ENCODE results near the gene POLRMT. TPM values are rescaled to one million over a fixed set of nuclear protein-coding genes. Genes with fewer than 3 reads are reported as not detected.
"Not testable (repeated sequence)": the region's sequence is repeated elsewhere in the genome, so short reads cannot be mapped to it uniquely, and the experiment has no call there.

The POLRMT gene
- 10 to 100 TPM; 55.8 to 68.1 (median 60.8) TPM for polyA plus RNA-seq (ENCODE audit: insufficient read length in 4 of 4)

DNA sequence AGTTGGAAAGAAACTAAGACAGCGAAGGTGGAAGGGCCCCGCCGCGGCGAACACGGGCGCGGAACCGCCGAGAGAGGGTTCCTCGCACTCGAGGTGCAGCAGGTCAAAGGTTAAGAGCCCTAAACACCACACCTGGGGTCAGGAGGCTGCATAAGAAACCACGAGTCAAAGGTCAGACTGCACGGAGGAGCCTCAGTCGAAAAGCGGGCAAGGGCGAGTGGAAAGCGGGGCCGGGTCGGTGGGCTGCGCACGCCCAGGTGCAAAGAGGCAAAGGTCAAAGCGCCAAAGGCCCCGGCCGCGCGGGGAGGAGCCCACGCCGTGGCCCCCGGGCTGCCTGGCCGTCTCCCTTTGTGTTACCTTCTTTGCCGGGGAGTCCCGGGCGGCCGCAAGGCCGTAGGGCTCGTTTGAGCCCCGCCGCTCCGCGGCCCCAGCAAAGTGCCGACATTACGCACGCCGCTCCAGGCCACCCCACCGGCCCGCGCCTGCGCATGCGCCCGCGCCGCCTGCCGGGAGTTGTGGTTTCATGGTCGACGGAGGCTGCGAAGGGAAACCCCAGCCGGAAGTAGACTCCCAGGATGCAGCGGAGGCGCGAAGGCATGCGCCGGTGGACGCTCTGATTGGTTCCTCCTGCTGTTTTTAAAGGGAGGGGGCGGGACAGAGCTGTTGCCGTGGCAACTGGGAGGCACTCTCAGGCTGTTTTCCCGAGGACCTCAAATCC is at the start of gene POLRMT:
POLRMT (minus strand) TSS at position 470 of the 718 bp plus-strand sequence; CDS start at position 445, 25 bp downstream.
- peak; percentile 83 to 96 (median 95) for DNase-seq (ENCODE audit: low read depth in 4 of 4, low spot score in 2 of 4)

DNA sequence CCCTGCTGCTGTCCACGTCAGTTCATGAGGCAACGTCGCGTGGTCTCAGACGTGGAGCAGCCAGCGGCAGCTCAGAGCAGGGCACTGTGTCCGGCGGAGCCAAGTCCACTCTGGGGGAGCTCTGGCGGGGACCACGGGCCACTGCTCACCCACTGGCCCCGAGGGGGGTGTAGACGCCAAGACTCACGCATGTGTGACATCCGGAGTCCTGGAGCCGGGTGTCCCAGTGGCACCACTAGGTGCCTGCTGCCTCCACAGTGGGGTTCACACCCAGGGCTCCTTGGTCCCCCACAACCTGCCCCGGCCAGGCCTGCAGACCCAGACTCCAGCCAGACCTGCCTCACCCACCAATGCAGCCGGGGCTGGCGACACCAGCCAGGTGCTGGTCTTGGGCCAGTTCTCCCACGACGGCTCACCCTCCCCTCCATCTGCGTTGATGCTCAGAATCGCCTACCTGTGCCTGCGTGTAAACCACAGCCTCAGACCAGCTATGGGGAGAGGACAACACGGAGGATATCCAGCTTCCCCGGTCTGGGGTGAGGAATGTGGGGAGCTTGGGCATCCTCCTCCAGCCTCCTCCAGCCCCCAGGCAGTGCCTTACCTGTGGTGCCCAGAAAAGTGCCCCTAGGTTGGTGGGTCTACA is 49.5 kb upstream of the POLRMT start:
- no peak for DNase-seq (ENCODE audit: low read depth in 4 of 4, low spot score in 2 of 4)

DNA sequence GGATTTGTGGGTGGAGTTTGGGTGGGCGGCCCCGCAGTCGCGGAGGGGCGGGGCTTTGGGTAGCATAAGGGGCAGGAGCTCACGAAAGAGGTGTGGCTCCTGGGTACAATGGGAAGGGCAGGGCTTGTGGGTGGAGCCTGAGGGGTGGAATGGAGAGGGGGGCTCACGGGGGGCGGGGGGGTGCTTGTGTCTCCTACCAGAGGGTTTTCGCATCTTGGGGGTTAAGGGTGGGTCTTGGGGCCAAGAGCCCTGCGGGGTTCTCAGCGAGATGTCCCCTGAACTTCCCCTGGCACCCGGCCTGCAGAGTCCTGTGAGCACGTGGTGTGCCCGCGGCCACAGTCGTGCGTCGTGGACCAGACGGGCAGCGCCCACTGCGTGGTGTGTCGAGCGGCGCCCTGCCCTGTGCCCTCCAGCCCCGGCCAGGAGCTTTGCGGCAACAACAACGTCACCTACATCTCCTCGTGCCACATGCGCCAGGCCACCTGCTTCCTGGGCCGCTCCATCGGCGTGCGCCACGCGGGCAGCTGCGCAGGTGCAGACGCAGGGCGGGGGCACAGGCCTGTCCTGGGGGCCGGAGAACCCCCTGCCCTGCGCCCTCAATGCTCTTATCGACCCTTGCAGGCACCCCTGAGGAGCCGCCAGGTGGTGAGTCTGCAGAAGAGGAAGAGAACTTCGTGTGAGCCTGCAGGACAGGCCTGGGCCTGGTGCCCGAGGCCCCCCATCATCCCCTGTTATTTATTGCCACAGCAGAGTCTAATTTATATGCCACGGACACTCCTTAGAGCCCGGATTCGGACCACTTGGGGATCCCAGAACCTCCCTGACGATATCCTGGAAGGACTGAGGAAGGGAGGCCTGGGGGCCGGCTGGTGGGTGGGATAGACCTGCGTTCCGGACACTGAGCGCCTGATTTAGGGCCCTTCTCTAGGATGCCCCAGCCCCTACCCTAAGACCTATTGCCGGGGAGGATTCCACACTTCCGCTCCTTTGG is 48.0 kb upstream of the POLRMT start:
- no peak for DNase-seq (ENCODE audit: low read depth in 4 of 4, low spot score in 2 of 4)

DNA sequence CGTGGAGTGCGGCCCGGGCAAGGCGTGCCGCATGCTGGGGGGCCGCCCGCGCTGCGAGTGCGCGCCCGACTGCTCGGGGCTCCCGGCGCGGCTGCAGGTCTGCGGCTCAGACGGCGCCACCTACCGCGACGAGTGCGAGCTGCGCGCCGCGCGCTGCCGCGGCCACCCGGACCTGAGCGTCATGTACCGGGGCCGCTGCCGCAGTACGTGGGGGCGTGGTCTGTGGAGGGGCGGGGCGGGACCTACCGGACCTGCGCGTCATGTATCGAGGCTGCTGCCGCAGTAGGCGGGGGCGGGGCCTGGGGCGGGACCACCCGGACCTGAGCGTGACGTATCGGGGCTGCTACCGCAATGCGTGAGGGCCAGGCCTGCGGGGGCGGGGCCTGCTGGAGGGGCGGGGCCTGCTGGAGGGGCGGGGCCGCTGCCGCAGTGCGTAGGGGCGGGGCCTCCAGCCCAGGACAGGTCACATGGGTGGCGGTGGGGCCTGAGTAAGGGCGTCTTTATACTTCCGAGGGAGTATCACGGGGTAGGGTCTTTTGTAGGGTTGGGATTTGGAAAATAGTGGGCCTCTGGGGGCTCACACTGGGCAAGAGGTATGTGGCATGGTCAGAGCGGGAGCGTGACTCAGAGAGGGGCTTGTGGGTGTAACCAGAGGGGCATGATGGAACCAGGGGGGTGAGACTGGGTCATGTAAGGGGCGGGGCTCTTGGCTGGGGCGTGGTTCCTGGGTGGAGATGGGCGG is 47.1 kb upstream of the POLRMT start:
- peak; percentile 79 to 93 (median 90) for DNase-seq (ENCODE audit: low read depth in 4 of 4, low spot score in 2 of 4)

DNA sequence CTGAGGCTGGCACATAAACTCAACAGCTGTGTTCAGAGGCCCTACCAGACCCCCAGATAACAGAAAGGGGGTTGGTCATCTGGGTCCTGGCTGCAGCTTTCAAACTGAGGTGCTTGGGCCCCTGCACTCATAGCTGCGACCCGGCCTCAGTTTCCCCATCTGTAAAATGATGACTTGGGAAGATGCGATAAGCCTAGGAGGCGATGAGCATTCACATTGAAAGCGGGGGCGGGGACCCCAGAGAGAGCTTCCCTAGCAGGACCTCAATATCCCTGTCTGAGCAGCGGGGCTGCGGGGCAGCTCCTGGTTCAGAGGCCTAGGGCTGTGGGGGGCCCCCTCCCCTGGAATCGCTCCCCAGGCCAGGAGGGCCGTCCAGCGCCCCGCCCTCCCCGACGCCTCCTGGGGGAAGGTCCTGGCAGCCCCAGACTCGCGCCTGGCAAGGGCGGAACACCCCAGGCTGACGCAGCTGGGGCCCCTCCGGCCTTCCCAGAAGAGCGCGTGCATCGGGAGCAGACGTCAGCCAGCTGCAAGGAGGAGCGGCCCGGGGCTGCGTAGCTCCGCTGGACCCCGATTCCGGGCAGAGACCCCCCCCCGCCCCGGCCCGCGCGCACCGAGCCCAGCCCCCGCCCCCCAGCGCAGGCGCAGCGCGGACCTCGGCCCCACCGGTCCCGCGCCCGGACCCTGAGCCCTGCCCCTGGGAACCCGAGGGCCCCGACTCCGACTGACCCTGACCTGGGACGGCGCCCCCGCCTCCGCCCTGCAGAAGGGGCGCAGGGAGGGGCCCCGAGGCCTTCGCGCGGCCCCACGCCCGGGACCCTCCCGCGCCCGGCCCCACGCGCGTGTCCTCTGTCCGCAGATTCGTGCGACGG is 46.3 kb upstream of the POLRMT start:
- no peak for DNase-seq (ENCODE audit: low read depth in 4 of 4, low spot score in 2 of 4)

DNA sequence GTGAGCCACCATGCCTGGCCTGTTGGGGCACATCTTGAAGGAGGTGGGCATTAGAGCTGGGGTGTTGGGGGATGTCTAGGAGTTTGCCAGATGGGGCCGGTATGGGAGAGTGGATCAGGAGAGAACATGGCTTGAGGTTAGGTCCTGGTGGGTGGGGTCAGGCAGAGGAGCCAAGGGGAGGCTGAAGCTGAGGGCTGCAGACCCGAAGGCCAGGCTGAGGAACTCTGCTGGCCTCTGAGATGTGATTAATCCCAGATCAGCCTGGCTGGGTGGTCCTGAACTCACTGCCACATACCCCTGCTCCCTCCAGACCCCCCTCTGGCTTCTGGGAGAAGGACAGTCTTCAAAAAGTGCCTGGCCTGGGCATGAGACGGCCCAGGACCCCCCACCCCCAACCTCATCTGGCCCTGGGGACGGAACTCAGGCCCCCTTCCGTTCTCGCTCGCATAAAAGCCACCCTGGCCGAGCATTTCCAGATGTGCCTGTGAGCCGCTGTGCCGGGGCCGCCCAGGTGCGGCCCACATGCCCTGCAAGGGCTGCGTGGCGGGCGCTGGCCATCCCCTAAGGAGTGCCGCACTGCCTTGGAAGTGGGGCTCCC is 45.6 kb upstream of the POLRMT start:
- no peak for DNase-seq (ENCODE audit: low read depth in 4 of 4, low spot score in 2 of 4)

DNA sequence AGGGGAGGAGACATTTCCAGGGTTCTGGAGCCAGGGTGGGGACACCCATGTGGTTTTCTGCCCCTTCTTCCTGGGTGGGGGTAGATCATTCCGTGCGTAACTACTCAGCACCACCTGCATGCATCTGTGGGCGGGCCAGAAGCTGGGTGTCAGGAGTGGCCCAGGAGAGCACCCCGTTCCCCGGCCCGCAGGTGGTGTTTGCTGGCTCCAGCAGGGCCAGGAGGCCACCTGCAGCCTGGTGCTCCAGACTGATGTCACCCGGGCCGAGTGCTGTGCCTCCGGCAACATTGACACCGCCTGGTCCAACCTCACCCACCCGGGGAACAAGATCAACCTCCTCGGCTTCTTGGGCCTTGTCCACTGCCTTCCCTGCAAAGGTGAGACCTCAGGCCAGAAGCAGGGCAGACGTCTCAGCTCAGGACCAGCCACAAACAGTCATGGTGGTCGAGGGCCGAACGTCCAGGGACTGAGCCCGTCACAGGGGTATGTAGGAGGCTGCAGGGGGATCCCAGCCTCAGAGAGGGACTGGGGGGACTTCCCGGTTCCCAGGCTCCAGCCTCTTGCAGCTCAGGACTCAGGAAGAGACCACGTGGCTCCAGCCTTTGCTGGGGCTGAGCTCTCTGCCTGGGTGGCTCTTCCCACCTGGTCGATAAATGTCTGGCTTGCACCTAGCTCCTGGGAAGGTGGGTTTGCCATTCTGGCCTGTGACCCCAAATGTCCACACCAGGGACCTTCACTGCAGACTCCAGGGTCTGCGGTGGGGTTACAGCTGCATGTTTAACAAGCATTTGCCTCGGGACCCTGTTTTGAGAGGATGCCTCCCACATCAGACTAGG is 44.5 kb upstream of the POLRMT start:
- no peak for DNase-seq (ENCODE audit: low read depth in 4 of 4, low spot score in 2 of 4)

DNA sequence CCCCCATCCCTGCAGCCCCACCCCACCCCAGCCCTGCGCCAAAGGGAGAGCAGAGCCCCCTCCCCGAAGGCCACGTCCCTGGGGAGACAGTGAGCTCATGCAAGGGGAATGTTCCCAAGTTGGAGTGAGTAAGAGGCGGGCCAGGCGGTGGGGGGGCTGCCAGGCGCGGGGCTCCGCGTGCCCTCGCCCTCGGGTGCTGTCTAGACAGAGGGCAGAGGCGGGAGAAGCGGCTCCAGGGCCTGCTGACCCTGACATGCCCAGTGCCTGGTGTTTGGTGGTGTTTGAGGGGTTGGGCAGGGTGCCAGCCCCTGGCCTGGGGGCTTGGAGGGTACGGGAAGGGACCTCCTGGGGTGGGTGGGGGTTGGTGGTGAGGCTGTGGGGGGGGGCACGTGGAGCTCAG is 43.9 kb upstream of the POLRMT start:
- no peak for DNase-seq (ENCODE audit: low read depth in 4 of 4, low spot score in 2 of 4)

DNA sequence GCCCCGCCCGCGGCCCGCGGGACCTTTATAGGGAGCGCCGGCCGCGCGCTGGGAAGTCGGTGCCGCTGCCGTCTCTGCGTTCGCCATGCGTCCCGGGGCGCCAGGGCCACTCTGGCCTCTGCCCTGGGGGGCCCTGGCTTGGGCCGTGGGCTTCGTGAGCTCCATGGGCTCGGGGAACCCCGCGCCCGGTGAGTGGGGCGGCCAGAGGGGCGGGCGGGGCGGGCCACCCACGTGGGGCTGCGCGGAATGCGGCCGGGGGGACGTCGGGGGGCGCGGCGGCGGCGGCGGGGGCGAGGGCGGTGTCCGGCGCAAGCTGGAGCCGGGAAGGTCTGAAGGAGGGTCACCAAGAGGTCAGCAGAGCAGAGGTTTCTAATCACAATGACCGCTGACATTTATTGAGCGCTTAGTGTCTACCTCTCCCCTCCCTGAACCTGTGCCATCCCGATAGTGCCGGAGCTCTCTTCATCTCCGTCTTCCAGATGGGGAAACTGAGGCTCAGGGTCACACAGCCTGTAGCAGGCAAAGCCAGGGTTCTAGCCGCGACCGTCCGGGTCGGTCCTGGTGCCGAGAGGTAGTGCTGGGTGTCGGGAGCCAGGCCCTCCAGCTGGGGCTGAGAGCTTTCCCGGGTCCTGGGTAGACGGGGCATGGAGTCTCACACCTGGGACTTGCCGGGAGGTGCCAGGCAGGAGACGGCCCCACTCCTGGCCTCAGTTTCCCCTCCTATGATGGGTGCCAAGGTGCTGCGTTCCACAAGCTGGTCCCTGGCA is 43.2 kb upstream of the POLRMT start, which contains the start of gene FSTL3:
FSTL3 (plus strand) TSS at position 54 of the 767 bp plus-strand sequence; CDS start at position 86, 32 bp downstream.
- no peak for DNase-seq (ENCODE audit: low read depth in 4 of 4, low spot score in 2 of 4)

DNA sequence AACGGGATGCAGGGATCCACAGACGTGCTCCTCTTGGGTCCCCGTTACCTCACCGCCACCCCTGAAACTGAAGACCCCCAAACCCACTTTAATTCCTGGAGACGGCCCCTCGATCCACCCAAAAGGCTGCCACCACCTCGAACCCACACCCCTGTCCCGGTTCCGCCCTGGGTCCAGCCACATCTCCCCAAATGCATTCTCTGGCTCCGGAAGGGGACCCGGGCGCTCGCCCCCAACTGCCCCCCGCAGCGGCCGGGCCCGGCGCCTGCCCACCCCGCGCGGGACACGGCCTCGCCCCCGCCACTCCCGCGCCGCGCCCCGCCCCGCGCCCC is 42.6 kb upstream of the POLRMT start:
- DNase-seq (ENCODE audit: low read depth in 4 of 4, low spot score in 2 of 4): no peak

DNA sequence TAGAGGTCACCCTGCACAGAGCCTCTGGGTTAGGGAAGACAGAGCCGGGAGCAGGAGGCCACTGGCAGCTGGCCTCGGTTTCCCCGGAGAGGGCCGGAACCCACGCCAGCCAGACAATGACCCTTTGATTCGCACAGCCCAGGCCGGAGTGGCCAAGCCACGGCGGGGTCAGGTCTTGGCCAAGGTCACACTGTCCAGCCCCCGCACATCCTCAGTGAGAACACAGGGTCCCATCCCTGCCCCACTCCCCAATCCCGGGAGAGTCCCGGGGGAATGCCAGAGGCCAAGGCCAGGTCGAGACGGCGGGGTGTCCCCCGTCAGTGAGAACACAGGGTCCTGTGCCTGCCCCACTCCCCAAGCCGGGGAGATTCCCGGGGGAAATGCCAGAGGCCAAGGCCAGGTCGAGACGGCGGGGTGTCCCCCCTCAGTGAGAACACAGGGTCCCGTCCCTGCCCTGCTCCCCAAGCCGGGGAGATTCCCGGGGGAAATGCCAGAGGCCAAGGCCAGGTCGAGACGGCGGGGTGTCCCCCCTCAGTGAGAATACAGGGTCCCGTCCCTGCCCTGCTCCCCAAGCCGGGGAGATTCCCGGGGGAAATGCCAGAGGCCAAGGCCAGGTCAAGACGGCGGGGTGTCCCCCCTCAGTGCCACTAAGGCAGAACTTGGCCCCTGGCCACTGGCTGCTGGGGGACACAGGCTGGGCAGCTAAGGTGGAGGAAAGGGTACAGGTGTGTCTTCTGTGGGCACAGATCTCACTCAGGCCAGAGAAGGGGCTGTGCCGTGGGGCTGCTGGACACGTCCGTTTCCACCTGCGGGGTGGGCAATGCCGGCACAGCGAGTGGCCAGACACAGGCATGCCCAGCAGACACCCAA is 41.2 kb upstream of the POLRMT start:
- no peak for DNase-seq (ENCODE audit: low read depth in 4 of 4, low spot score in 2 of 4)

DNA sequence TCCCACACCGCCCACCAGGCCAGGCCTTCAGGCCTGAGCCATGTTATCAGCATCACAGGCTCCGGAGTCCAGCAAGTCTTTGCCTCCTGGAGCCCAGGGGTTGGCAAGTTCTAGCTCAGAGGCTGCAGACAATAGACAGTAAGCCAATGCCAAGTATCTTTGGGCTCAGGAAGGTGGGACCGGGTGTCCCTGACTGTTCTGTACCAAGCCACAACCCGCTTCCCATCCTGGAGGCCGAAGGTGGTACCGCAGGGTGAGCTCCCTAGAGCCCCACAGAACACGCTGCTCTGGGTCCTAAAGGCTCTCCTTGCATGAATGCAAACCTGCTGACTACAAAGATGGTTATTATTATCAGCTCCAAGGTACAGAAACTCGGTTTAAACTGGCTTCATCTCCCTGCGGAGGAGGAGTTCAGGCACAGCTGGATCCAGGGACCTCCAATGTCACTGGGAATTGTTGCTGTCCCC is 37.3 kb upstream of the POLRMT start:
- no peak for DNase-seq (ENCODE audit: low read depth in 4 of 4, low spot score in 2 of 4)

DNA sequence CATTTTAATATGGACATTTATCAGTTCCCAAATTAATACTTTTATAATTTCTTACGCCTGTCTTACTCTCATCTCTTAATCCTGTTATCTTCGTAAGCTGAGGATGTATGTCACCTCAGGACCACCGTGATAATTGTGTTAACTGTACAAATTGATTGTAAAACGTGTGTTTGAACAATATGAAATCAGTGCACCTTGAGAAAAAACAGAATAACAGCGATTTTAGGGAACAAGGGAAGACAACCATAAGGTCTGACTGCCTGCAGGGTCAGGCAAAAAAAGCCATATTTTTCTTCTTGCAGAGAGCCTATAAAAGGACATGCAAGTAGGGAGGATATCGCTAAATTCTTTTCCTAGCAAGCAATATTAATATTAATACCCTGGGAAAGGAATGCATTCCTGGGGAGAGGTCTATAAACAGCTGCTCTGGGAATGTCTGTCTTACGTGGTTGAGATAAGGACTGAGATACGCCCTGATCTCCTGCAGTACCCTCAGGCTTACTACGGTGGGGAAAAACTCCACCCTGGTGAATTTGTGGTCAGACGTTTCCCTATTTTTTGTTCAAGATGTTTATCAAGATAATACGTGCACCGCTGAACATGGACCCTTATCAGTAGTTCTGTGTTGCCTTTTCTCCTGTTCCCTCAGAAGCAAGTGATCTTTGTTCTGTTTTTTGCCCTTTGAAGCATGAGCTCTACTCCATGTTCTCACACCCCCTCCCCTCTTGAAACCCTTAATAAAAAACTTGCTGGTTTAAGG is 35.5 kb upstream of the POLRMT start:
- not testable (repeated sequence) for DNase-seq (ENCODE audit: low read depth in 4 of 4, low spot score in 2 of 4)

DNA sequence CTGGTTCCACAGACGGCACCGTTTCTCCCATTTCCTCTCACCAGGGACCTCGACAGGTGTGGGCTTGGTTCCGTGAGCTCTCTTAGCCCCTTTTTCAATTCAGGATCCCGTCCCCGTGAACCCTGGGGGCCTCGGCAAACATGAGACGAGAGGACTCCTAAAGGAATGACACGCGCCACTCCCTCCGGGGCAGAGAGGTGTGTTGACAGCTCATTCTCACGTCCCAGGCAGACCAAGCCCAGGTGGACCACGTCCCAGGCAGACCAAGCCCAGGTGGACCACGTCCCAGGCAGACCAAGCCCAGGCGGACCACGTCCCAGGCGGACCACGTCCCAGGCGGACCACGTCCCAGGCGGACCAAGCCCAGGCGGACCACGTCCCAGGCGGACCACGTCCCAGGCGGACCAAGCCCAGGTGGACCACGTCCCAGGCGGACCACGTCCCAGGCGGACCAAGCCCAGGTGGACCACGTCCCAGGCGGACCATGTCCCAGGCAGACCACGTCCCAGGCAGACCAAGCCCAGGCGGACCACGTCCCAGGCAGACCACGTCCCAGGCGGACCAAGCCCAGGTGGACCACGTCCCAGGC is 33.7 kb upstream of the POLRMT start:
- DNase-seq (ENCODE audit: low read depth in 4 of 4, low spot score in 2 of 4): not testable (repeated sequence)

DNA sequence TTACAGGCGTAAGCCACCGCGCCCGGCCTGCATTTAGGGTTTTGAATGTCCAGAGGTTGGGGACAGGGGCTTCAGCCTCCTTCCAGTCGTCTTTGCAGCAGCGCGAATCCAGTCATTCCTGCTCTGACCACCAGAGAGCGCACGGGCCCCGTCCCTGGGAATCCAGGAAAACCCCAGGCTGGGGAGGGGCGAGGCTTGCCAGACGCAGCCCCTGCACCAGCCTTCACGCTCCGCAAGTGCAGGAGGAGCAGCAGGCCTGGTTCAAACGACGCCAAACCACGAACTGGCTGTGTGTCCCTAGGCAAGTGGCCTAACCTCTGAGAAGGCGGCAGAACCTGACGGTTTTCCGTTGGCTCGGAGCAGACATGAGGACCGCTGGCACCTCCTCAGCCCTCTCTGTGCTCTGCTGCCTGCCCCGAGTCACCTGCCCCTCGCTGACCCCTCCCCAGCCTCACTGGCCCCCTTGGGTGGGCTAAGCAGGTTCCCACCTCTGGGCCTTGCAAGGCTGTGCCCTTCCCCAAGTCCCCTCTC is 31.6 kb upstream of the POLRMT start:
- DNase-seq (ENCODE audit: low read depth in 4 of 4, low spot score in 2 of 4): peak in 1 of 4 donors; percentile 76
